Astrocyte (in vitro differentiated cells and primary cell): Measurements from ENCODE around the gene CDRT4. TPM values are rescaled to one million over a fixed set of nuclear protein-coding genes. Genes with fewer than 3 reads are reported as not detected.

Source experiments
- total RNA-seq: library from RNA; stranded (reverse); gene quantifications from 2 replicates; pipeline ENCODE4 v1.2.1, GENCODE V29; 2021

Gene CDRT4
- total RNA-seq, 1 donor from 2014 or later: 8.8 TPM

Other genes starting within 250 kb of the CDRT4 start
- gene PMP22, start 202.3 kb downstream of the CDRT4 start, total RNA-seq: 41.7 and 49.6 TPM in 2 replicates
- gene TEKT3, start 126.0 kb downstream of the CDRT4 start, total RNA-seq: not detected in 2 replicates
- 24.4 and 30.8 TPM in 2 replicates for gene TVP23C, start 95.9 kb upstream of the CDRT4 start, total RNA-seq
- 2.4 and 3.9 TPM in 2 replicates for gene FBXW10B, start 152.1 kb upstream of the CDRT4 start, total RNA-seq
- 43.3 and 44.8 TPM in 2 replicates for gene TRIM16, start 216.7 kb upstream of the CDRT4 start, total RNA-seq
- 44.1 and 58.6 TPM in 2 replicates for gene ZNF286A, start 232.1 kb upstream of the CDRT4 start, total RNA-seq